HG03196 (cell line): ENCODE results near the gene TRIM62.
A peak's percentile ranks its signal among the peaks of the same experiment; 100 is the strongest.
"Not testable (repeated sequence)": the region's sequence is repeated elsewhere in the genome, so short reads cannot be mapped to it uniquely, and the experiment has no call there.

Experiments used
- ATAC-seq: cut with Tn5 transposase; IDR thresholded peaks from one replicate; pipeline ENCODE4 v1.9.1; 2021; ENCODE audit not compliant: unreplicated experiment

TRIM62 gene

GRCh38 chr1:33140153-33141149 is 41.4 kb downstream of the TRIM62 start:
- ATAC-seq: no peak

DNA sequence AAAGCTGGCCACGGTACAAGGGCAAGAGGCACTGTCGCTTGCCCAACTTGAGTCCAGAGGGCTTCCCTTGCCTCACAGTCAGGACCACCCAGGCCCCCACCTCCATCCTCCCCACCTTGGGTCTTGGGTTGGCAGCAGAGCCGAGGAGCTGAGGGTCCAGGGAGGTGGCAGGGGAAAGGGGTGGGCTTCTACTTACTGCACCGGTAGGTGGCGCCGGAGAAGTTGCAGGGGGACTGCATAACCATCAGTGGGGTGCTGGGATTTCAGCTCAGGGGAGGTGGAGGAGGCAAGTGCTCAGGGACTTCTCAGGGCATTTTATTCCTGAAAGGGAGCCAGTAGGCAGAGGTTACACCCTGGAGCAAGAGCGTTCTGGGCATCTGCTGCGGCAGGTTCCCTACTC is 44.0 kb downstream of the TRIM62 start:
- no peak for ATAC-seq

- ATAC-seq: not testable (repeated sequence)
Observed at GRCh38 chr1:33136041-33136440, 45.8 kb downstream of the TRIM62 start.

GRCh38 chr1:33133478-33134105 is 48.3 kb downstream of the TRIM62 start:
- no peak for ATAC-seq

DNA sequence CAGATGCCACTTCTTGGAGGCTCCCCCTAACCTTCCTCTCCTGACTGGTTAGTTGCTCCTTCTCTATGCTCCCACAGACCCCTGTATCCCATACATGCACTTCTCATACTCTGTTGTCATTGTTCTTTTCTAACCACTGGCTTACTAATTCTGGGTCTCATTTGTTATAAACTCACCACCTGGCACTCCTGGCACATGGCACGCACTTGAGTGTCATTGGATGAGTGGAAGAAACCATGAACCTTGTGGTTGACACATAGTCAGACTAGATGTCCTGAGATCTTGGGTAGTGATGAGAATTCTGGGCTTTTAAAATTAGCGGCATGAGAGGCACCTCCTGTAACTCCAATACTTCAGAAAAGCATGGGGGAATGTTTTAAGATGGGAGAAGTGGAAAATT is 49.3 kb downstream of the TRIM62 start:
- ATAC-seq: no peak

- ATAC-seq: no peak
Observed at GRCh38 chr1:33131191-33131590, 50.7 kb downstream of the TRIM62 start.

- ATAC-seq: no peak
Observed at GRCh38 chr1:33130297-33130696, 51.5 kb downstream of the TRIM62 start.

GRCh38 chr1:33128781-33129180 is 53.1 kb downstream of the TRIM62 start:
- ATAC-seq: no peak

DNA sequence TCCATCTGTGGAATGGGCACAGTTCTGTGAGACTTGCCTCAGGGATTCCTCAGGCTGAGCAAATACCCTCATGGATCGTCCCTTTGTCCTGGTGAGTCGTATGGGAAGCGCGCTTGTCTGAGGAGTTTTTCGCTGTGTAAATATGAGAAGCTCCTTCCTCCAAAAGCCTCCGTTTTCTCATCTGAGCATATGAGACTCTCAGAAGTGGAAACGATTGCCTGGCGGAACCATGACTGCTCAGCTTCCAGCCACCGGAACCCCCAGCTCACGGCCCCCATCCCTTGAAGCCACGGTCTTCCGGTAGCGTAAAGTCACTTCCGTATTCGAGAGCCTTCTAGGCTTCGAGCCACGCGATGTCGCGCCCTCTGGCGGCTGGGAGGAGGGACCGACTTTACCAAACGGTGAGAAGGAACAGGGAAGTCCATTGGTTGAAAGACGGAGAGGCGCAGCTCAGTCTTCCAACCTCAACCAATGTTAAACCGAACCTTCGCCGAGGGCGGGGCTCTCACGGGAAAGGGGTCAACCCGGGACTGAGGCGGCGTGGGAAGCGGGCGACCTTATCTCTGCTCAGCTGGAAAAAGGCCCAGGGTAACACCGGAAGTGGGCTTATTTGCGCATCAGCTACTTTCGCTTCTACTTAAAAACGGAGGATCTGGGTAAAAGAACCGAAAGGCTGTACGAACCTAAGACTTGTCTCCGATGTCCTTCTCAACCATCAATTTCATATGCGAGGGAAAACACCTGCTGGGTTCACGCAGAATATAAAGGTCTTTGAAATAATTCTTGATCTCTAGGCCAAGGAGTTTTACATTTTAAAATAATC is 54.6 kb downstream of the TRIM62 start:
- peak; percentile 95 for ATAC-seq

DNA sequence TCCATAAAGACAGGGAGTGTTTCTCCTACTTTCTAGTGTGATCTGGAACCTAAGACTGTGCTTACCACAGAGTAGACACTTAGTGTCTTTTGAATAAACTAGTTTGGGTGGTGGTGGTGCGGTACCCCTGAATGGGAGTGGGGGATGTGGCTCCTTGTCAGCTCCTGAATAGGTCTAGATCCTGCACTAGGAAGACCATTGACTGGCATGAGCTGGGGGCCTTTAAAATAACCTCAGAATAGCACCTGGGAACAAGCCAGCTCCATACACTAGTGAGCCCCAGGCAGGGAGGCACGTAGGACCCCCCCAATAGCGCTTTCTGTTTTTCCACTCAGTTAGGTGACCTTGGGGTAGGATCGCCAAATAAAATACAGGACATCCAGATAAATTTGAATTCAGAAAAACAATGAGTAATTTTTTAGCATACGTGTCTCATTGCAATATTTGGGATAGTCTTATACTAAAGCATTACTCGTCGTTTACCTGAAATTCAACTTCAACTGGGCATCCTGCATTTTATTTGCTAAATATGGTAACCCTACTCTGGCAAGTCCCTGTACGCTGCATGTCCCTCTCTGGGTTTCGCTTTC is 55.3 kb downstream of the TRIM62 start:
- no peak for ATAC-seq

- not testable (repeated sequence) for ATAC-seq
Observed at GRCh38 chr1:33124647-33125046, 57.2 kb downstream of the TRIM62 start.

- no peak for ATAC-seq
Observed at GRCh38 chr1:33123266-33123665, 58.6 kb downstream of the TRIM62 start.

GRCh38 chr1:33122483-33123178 is 59.2 kb downstream of the TRIM62 start:
- no peak for ATAC-seq

- no peak for ATAC-seq
Observed at GRCh38 chr1:33121728-33122127, 60.1 kb downstream of the TRIM62 start.

DNA sequence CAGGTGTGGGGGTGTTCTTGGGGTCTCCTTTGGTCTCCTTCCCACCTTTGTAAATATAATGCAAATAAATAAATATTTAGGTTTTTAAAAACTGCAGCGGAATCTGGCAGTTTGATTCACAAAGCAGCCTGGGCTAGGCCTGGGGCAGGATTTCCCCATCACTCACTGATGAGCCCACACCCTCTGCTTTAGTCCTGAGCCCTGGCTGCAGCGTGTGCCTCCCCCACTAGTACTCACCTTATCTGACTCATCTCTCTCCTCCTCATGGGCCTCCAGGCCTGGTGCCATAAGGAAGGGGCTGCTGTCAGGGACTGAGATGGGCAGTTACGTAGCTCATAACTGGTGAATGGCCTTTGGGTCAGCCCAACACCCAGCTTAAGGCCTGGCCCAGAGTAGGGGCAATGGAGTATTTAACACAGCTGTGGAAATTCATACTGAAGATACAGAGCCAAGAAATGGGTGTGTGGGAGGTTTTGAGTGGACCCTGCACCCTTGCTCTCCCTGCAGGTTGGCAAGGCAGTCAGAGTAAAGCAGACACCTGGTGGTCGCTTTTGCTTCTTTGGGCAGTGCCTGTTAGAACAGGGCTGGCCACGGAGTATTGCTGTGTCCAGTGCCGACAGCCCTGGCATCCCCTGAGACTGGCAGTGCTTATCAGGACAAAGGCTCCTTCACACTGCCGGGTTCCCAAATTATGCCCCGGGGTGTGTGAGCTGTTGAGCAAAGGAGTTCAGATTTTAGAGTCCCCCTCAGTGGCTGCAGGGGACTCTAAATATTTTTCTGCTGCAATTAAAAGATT is 61.2 kb downstream of the TRIM62 start:
- ATAC-seq: no peak

DNA sequence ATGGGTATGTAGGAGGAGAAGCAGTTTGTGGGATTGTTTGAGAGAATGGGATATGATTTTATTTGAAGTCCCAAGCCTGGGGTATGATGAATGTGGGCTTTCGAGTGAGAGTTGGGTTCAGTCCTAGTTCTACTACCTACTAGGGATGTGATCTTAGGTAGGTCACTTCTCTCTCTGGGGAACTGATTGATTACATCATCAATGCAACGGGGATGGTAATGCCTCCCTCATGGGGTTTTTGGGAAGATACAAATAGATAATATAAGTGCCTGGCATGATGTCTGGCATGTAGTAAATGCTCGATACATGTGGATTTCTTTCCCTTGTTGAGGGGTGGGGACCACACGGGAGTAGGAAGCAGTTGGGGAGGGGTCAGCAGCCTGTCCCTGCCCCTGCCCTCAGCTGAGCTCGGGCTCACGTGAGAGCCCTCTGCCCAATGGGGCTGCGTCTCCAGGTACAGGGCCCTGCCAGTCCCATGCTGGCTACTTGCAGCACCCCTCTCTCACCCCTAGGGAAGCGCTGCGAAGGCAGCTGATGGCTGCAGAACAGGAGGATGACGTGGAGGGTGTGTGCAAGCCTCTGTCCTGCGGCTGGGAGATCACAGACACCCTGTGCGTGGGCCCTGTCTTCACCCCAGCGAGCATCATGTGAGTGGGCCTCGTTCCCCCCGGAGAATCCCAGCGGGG is 62.2 kb downstream of the TRIM62 start:
- ATAC-seq: no peak

- no peak for ATAC-seq
Observed at GRCh38 chr1:33119050-33119449, 62.8 kb downstream of the TRIM62 start.

DNA sequence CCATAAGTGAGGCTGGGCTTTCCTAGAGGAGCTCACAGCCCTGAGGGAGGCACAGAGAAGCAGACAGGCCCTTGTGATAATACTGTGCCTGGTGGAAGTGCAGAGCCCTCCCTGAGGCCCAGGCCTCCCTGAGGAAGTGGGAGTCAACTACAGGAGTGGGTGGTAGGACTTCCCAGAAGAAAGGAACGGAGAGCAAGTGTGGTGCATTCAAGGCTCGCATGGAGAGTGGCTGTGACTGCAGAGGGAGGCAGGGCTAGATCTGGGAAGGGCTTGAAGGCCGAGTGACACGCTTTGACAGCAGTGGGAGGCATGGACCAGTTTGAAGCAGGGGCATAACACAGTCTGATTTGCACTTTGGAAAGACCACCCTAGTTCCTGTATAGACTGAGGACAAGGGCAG is 63.6 kb downstream of the TRIM62 start:
- no peak for ATAC-seq
